Posterior vena cava (tissue), 2 donors: ENCODE results near the gene GABRB1. TPM values are rescaled to one million over a fixed set of nuclear protein-coding genes. Genes with fewer than 3 reads are reported as not detected.

Source experiments
- DNase-seq: peaks from one replicate; pipeline ENCODE4 v3.0.0-alpha.2; 2020; ENCODE audit warnings: low spot score
- intact Hi-C, 2 donors: fragments of 100-400 bp; cut with DNase I; formaldehyde crosslinking; loops; one replicate each; pipeline versions ENCODE4 v1.14.1 to v1.14.2; 2022 to 2023
- total RNA-seq, 2 donors: library from RNA; stranded (reverse); fragmentation: NEBNext Ultra II Directional; extraction: Animal tissue kit (Norgen Biotek cat#: 25700); gene quantifications; one replicate each; pipeline ENCODE4 v1.2.1, GENCODE V29; 2021
- donor health status: DM: yes; HTN: yes; CAD: no.
- donor health status: DM: yes; HTN: yes; CAD: no.

Gene GABRB1
- total RNA-seq, 2 donors from 2014 or later = not detected

GRCh38 chr4:47475411-47475810, 444.0 kb downstream of the GABRB1 start:
- DNase-seq = no peak
- intact Hi-C loops = no loop called here

Other genes starting within 250 kb of the GABRB1 start
- gene COX7B2, start 122.3 kb upstream of the GABRB1 start, total RNA-seq = not detected
- gene GABRA4, start 38.0 kb upstream of the GABRB1 start, total RNA-seq = not detected